A673 (cell line): ENCODE measurements around the gene PARD6G. TPM values are rescaled to one million over a fixed set of nuclear protein-coding genes. Genes with fewer than 3 reads are reported as not detected.

ENCODE experiments used
- BruUV-seq: library from RNA; stranded (reverse); fragments of 400-500 nt; replicated peaks from 2 replicates; lab custom pipeline; 2021; lab: Mats Ljungman, UMichigan
- CTCF ChIA-PET: fragments of 300-600 bp; sonication (Branson Sonifier 250); formaldehyde crosslinking; loops from one replicate; lab custom pipeline; 2022; ENCODE audit warnings: antibody characterized with exemption; lab: Charles Lee
- POLR2A ChIA-PET: fragments of 300-600 bp; sonication (Branson Sonifier 250); formaldehyde crosslinking; loops from one replicate; lab custom pipeline; 2022; ENCODE audit warnings: antibody characterized with exemption; ENCODE audit not compliant: low non-redundant PET; lab: Charles Lee
- DNase-seq: peaks from one replicate; pipeline ENCODE4 v3.0.0-alpha.2; 2015; ENCODE audit warnings: low spot score
- H3K27ac ChIP-seq: fragments of 200-600 bp; sonication (generic); 2 replicates; pipeline ENCODE4 v1.5.1; 2016; ENCODE audit warnings: mixed run types, low read depth, mild to moderate bottlenecking, mixed read lengths, antibody characterized with exemption, low read length; ENCODE audit not compliant: poor library complexity, severe bottlenecking
- H3K27me3 ChIP-seq: fragments of 200-600 bp; sonication (generic); replicated peaks from 2 replicates; pipeline ENCODE4 v1.6.1; 2017; ENCODE audit warnings: mixed run types, low read depth, mild to moderate bottlenecking, mixed read lengths, antibody characterized with exemption, low read length; ENCODE audit not compliant: insufficient read depth, poor library complexity
- H3K36me3 ChIP-seq: fragments of 200-600 bp; sonication (generic); 2 replicates; pipeline ENCODE4 v1.6.1; 2016; ENCODE audit warnings: mixed run types, mild to moderate bottlenecking, mixed read lengths, antibody characterized with exemption, low read length; ENCODE audit not compliant: insufficient read depth, poor library complexity, severe bottlenecking
- H3K4me1 ChIP-seq: fragments of 200-600 bp; sonication (generic); 2 replicates; pipeline ENCODE4 v1.6.1; 2017; ENCODE audit warnings: mixed run types, mild to moderate bottlenecking, mixed read lengths, antibody characterized with exemption, low read length; ENCODE audit not compliant: insufficient read depth, poor library complexity, severe bottlenecking
- H3K4me3 ChIP-seq: fragments of 200-600 bp; sonication (generic); 2 replicates; pipeline ENCODE4 v1.5.1; 2016; ENCODE audit warnings: low read depth, mixed run types, mild to moderate bottlenecking, mixed read lengths, low read length; ENCODE audit not compliant: poor library complexity, severe bottlenecking
- H3K9me3 ChIP-seq: fragments of 200-600 bp; sonication (generic); 2 replicates; pipeline ENCODE4 v1.6.1; 2016; ENCODE audit warnings: mixed run types, low read depth, mild to moderate bottlenecking, mixed read lengths, antibody characterized with exemption, low read length; ENCODE audit not compliant: poor library complexity, severe bottlenecking
- EZH2 ChIP-seq: fragments of 200-600 bp; sonication (generic); IDR thresholded peaks from 2 replicates; pipeline ENCODE4 v1.6.1; 2017; ENCODE audit warnings: borderline replicate concordance, low read depth, mild to moderate bottlenecking, mixed read lengths, antibody characterized with exemption, low read length; ENCODE audit not compliant: poor library complexity, severe bottlenecking
- intact Hi-C: fragments of 100-400 bp; cut with micrococcal nuclease; formaldehyde crosslinking; loops from one replicate; pipeline ENCODE4 v1.10.0; 2022; ENCODE audit not compliant: unreplicated experiment
- total RNA-seq: library from RNA; stranded (reverse); gene quantifications from 2 replicates; pipeline ENCODE4 v1.2.3, GENCODE V29; 2021
- TF ChIP-seq, protein P1 (sequence below): fragments of 300-800, 200-600 bp; sonication (generic); conservative IDR thresholded peaks from 2 replicates; pipeline ENCODE4 v1.5.1; 2017; ENCODE audit warnings: low read depth, mild to moderate bottlenecking, antibody characterized with exemption, low read length, moderate library complexity, mixed read lengths

Gene PARD6G
- total RNA-seq, 1 experiment from 2014 or later, result 7.9 TPM

GRCh38 chr18:80189531-80189865 lies 57.8 kb downstream of the PARD6G start:
- intact Hi-C loops, result no loop called here
- H3K4me1 ChIP-seq, result no peaks in the 10 kb centered on the region
- no peaks in the 10 kb centered on the region for H3K27me3 ChIP-seq
- ChIA-PET POLR2A (no interaction called here), CTCF (no interaction called here)
- no peak overlapping the region for H3K27ac ChIP-seq
- no TSS peak for BruUV-seq
- no peaks in the 10 kb centered on the region for H3K36me3 ChIP-seq
- no peaks in the 10 kb centered on the region for H3K9me3 ChIP-seq
- H3K4me3 ChIP-seq, result no peak overlapping the region
- no peak for TF ChIP-seq EZH2
- TF ChIP-seq, protein P1, sequence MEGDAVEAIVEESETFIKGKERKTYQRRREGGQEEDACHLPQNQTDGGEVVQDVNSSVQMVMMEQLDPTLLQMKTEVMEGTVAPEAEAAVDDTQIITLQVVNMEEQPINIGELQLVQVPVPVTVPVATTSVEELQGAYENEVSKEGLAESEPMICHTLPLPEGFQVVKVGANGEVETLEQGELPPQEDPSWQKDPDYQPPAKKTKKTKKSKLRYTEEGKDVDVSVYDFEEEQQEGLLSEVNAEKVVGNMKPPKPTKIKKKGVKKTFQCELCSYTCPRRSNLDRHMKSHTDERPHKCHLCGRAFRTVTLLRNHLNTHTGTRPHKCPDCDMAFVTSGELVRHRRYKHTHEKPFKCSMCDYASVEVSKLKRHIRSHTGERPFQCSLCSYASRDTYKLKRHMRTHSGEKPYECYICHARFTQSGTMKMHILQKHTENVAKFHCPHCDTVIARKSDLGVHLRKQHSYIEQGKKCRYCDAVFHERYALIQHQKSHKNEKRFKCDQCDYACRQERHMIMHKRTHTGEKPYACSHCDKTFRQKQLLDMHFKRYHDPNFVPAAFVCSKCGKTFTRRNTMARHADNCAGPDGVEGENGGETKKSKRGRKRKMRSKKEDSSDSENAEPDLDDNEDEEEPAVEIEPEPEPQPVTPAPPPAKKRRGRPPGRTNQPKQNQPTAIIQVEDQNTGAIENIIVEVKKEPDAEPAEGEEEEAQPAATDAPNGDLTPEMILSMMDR, result no peak
- DNase-seq, result no peak

GRCh38 chr18:80188643-80189530 lies 58.4 kb downstream of the PARD6G start:
- H3K27ac ChIP-seq, result no peak overlapping the region
- CTCF ChIA-PET, result no interaction called here
- H3K4me3 ChIP-seq, result no peak overlapping the region
- no peak for TF ChIP-seq EZH2
- TF ChIP-seq, protein P1, result no peak
- H3K27me3 ChIP-seq, result no peaks in the 10 kb centered on the region
- no TSS peak for BruUV-seq
- intact Hi-C loops, result no loop called here
- no peaks in the 10 kb centered on the region for H3K4me1 ChIP-seq
- H3K9me3 ChIP-seq, result no peaks in the 10 kb centered on the region
- no peak for DNase-seq
- POLR2A ChIA-PET, result no interaction called here
- H3K36me3 ChIP-seq, result no peaks in the 10 kb centered on the region

DNA sequence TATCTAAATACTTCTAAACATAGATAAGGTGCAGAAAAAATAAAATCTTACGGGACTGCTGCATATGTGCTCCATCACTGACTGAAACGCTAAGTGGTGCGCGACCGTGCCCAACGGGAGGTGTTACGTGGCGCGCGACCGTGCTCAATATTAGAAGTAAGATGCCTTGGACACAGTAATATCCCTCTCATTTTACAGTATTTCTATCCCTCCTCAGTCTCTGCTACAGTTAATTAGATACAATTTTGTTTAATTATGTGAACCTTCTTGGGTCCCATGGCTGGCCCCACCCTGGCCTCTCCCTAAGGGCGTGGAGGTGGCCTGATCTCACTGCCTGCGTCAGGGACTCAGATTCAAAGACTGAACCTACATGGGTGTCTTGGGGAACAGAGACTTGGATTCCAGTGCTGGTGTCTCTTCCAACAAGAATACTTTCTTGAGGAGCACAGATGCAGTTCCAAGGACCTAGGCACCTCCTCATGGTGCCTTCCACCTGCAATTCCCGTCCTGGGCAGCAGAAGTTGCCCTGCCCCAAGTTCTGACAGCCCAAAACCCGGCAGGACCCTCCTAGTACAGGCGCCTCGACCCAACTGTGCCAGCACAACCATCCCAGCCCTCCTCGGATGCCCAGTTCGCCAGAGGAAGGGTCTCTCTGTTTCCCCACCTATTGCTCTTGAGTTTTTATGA lies 59.2 kb downstream of the PARD6G start:
- TF ChIP-seq, protein P1, result no peak
- TF ChIP-seq EZH2, result no peak
- Histone ChIP-seq H3K27ac (no peak overlapping the region), H3K9me3 (no peaks in the 10 kb centered on the region), H3K27me3 (no peaks in the 10 kb centered on the region), H3K36me3 (no peaks in the 10 kb centered on the region), H3K4me1 (no peaks in the 10 kb centered on the region), H3K4me3 (no peak overlapping the region)
- intact Hi-C loops, result no loop called here
- CTCF ChIA-PET, result no interaction called here
- DNase-seq, result no peak
- POLR2A ChIA-PET, result no interaction called here
- BruUV-seq, result no TSS peak
